HEK293 (cell line): Measurements from ENCODE around the gene SLC25A40.
A peak's percentile ranks its signal among the peaks of the same experiment; 100 is the strongest.
"Not testable (repeated sequence)": the region's sequence is repeated elsewhere in the genome, so short reads cannot be mapped to it uniquely, and the experiment has no call there.

Experiments
- CTCF ChIA-PET: fragments of 350-600 bp; formaldehyde crosslinking; extraction: SDS; loops from one replicate; lab custom pipeline; 2021; ENCODE audit warnings: antibody characterized with exemption; lab: Yijun Ruan, JAX
- POLR2A ChIA-PET: fragments of 300-600 bp; formaldehyde crosslinking; extraction: SDS; loops from one replicate; lab custom pipeline; 2020; ENCODE audit warnings: antibody characterized with exemption, inconsistent platforms; lab: Yijun Ruan, JAX
- H3K27ac ChIP-seq: fragments of 200-500 bp; sonication (Bioruptor generic); 2 replicates; pipeline ENCODE4 v1.5.1; 2014; ENCODE audit warnings: low read depth, low read length, control low read depth, inconsistent platforms; ENCODE audit errors: extremely low read depth
- H3K36me3 ChIP-seq, 2 experiments: fragments of 200-500 bp in 1 of 2; sonication (Bioruptor generic) in 1 of 2; 1 replicate in 1 of 2; 2 replicates in 1 of 2; pipeline ENCODE4 v1.5.1; 2014 to 2017; ENCODE audit warnings: inconsistent platforms in 2 of 2, low read length in 2 of 2; ENCODE audit not compliant: control insufficient read depth in 2 of 2, insufficient read depth in 1 of 2
- H3K4me1 ChIP-seq: fragments of 200-500 bp; sonication (Bioruptor generic); 2 replicates; pipeline ENCODE4 v1.5.1; 2014; ENCODE audit warnings: mild to moderate bottlenecking, low read length, inconsistent platforms; ENCODE audit not compliant: control insufficient read depth, insufficient read depth
- H3K4me3 ChIP-seq: 2 replicates; pipeline ENCODE4 v1.5.1; 2011; ENCODE audit warnings: low read depth, mild to moderate bottlenecking, control low read depth, low read length, moderate library complexity
- H3K9me3 ChIP-seq: fragments of 200-500 bp; sonication (Bioruptor generic); 2 replicates; pipeline ENCODE4 v1.5.1; 2014; ENCODE audit warnings: low read depth, low read length, inconsistent platforms; ENCODE audit not compliant: control insufficient read depth, insufficient read depth
- GLI4 ChIP-seq: fragments of 450-650 bp; formaldehyde crosslinking; IDR thresholded peaks from 2 replicates; pipeline ENCODE4 v1.5.1; 2016; ENCODE audit warnings: missing biosample characterization, missing genetic modification characterization
- KLF10 ChIP-seq: fragments of 450-650 bp; IDR thresholded peaks from 2 replicates; pipeline ENCODE4 v1.5.1; 2018; ENCODE audit warnings: missing biosample characterization, mild to moderate bottlenecking, missing genetic modification characterization
- MEIS1 ChIP-seq: sonication (generic); formaldehyde crosslinking; IDR thresholded peaks from 2 replicates; pipeline ENCODE4 v1.8.1; 2022; ENCODE audit warnings: missing genetic modification reagents, mild to moderate bottlenecking, borderline replicate concordance
- OVOL3 ChIP-seq: fragments of 450-650 bp; formaldehyde crosslinking; IDR thresholded peaks from 2 replicates; pipeline ENCODE4 v1.5.1; 2016; ENCODE audit warnings: missing biosample characterization, missing genetic modification characterization
- RBAK ChIP-seq: fragments of 450-650 bp; formaldehyde crosslinking; IDR thresholded peaks from 2 replicates; pipeline ENCODE4 v1.5.1; 2016; ENCODE audit warnings: missing biosample characterization, missing genetic modification characterization
- SETDB1 ChIP-seq: IDR thresholded peaks from one replicate; pipeline ENCODE4 v1.6.1; 2017; ENCODE audit warnings: mild to moderate bottlenecking, low read length, moderate library complexity, mixed read lengths; ENCODE audit not compliant: insufficient read length
- ZBTB8A ChIP-seq: fragments of 450-650 bp; formaldehyde crosslinking; IDR thresholded peaks from 2 replicates; pipeline ENCODE4 v1.5.1; 2016; ENCODE audit warnings: missing biosample characterization, missing genetic modification characterization
- ZFP69B ChIP-seq: fragments of 450-650 bp; formaldehyde crosslinking; IDR thresholded peaks from 2 replicates; pipeline ENCODE4 v1.5.1; 2016; ENCODE audit warnings: missing biosample characterization, missing genetic modification characterization
- ZNF239 ChIP-seq: fragments of 450-650 bp; formaldehyde crosslinking; IDR thresholded peaks from 2 replicates; pipeline ENCODE4 v1.5.1; 2016; ENCODE audit warnings: missing biosample characterization, missing genetic modification characterization
- ZNF354C ChIP-seq: fragments of 450-650 bp; formaldehyde crosslinking; IDR thresholded peaks from 2 replicates; pipeline ENCODE4 v1.5.1; 2016; ENCODE audit warnings: missing biosample characterization, missing genetic modification characterization, low read depth, borderline replicate concordance
- ZNF530 ChIP-seq: fragments of 450-650 bp; formaldehyde crosslinking; IDR thresholded peaks from 2 replicates; pipeline ENCODE4 v1.5.1; 2016; ENCODE audit warnings: low read depth, missing biosample characterization, missing genetic modification characterization
- ZNF843 ChIP-seq: fragments of 450-650 bp; formaldehyde crosslinking; IDR thresholded peaks from 2 replicates; pipeline ENCODE4 v1.5.1; 2016; ENCODE audit warnings: missing biosample characterization, missing genetic modification characterization
- TF ChIP-seq, protein P1 (sequence below): fragments of 450-650 bp; formaldehyde crosslinking; IDR thresholded peaks from 2 replicates; pipeline ENCODE4 v1.5.1; 2016; ENCODE audit warnings: missing biosample characterization, missing genetic modification characterization
- TF ChIP-seq, protein P2 (sequence below): fragments of 450-650 bp; formaldehyde crosslinking; IDR thresholded peaks from 2 replicates; pipeline ENCODE4 v1.5.1; 2016; ENCODE audit warnings: missing biosample characterization, missing genetic modification characterization, low read depth
- TF ChIP-seq, protein P3 (sequence below): fragments of 450-650 bp; formaldehyde crosslinking; IDR thresholded peaks from 2 replicates; pipeline ENCODE4 v1.5.1; 2016; ENCODE audit warnings: missing biosample characterization, missing genetic modification characterization
- TF ChIP-seq, protein P4 (sequence below): fragments of 450-650 bp; formaldehyde crosslinking; IDR thresholded peaks from 2 replicates; pipeline ENCODE4 v1.5.1; 2016; ENCODE audit warnings: missing biosample characterization, missing genetic modification characterization, borderline replicate concordance

SLC25A40 gene

GRCh38 chr7:87870471-87870870, 5.7 kb downstream of the SLC25A40 start:
- POLR2A ChIA-PET = no interaction called here
- no peak for TF ChIP-seq RBAK
- TF ChIP-seq, protein P1, sequence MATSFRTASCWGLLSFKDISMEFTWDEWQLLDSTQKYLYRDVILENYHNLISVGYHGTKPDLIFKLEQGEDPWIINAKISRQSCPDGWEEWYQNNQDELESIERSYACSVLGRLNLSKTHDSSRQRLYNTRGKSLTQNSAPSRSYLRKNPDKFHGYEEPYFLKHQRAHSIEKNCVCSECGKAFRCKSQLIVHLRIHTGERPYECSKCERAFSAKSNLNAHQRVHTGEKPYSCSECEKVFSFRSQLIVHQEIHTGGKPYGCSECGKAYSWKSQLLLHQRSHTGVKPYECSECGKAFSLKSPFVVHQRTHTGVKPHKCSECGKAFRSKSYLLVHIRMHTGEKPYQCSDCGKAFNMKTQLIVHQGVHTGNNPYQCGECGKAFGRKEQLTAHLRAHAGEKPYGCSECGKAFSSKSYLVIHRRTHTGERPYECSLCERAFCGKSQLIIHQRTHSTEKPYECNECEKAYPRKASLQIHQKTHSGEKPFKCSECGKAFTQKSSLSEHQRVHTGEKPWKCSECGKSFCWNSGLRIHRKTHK (tag by site-specific recombination) = no peak
- TF ChIP-seq MEIS1 = no peak
- TF ChIP-seq GLI4 (tag by site-specific recombination) = no peak
- TF ChIP-seq ZNF239 = no peak
- no peak for TF ChIP-seq ZNF530
- TF ChIP-seq, protein P2, sequence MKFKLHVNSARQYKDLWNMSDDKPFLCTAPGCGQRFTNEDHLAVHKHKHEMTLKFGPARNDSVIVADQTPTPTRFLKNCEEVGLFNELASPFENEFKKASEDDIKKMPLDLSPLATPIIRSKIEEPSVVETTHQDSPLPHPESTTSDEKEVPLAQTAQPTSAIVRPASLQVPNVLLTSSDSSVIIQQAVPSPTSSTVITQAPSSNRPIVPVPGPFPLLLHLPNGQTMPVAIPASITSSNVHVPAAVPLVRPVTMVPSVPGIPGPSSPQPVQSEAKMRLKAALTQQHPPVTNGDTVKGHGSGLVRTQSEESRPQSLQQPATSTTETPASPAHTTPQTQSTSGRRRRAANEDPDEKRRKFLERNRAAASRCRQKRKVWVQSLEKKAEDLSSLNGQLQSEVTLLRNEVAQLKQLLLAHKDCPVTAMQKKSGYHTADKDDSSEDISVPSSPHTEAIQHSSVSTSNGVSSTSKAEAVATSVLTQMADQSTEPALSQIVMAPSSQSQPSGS (tag by site-specific recombination) = no peak
- no peak for TF ChIP-seq ZFP69B (tag by site-specific recombination)
- TF ChIP-seq ZBTB8A (tag by site-specific recombination) = no peak
- TF ChIP-seq, protein P3, sequence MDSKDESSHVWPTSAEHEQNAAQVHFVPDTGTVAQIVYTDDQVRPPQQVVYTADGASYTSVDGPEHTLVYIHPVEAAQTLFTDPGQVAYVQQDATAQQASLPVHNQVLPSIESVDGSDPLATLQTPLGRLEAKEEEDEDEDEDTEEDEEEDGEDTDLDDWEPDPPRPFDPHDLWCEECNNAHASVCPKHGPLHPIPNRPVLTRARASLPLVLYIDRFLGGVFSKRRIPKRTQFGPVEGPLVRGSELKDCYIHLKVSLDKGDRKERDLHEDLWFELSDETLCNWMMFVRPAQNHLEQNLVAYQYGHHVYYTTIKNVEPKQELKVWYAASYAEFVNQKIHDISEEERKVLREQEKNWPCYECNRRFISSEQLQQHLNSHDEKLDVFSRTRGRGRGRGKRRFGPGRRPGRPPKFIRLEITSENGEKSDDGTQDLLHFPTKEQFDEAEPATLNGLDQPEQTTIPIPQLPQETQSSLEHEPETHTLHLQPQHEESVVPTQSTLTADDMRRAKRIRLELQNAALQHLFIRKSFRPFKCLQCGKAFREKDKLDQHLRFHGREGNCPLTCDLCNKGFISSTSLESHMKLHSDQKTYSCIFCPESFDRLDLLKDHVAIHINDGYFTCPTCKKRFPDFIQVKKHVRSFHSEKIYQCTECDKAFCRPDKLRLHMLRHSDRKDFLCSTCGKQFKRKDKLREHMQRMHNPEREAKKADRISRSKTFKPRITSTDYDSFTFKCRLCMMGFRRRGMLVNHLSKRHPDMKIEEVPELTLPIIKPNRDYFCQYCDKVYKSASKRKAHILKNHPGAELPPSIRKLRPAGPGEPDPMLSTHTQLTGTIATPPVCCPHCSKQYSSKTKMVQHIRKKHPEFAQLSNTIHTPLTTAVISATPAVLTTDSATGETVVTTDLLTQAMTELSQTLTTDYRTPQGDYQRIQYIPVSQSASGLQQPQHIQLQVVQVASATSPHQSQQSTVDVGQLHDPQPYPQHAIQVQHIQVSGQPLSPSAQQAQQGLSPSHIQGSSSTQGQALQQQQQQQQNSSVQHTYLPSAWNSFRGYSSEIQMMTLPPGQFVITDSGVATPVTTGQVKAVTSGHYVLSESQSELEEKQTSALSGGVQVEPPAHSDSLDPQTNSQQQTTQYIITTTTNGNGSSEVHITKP = no peak
- TF ChIP-seq ZNF843 (tag by site-specific recombination) = no peak
- TF ChIP-seq ZNF354C (tag by site-specific recombination) = no peak
- TF ChIP-seq KLF10 = no peak
- no peak for TF ChIP-seq OVOL3
- no peaks in the 10 kb centered on the region for H3K9me3 ChIP-seq

DNA sequence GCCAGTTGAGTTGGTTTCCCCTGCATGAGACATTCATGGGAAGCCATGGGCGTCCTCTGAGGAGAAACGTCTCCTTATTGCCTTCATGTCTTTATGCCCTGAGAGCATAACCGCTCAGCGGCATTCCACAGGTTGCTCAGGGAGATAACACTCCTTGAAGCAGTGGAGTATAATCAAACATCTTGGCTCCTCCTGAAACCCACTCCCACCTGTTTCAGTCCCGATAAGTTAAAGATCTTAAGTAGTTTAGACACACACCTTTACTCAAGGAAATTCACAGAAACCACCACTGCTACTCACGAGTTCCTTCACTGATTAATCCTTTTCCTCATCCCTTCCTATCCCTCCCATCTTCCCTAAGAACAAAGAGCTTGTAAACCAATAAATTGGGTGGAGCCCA, 9.6 kb downstream of the SLC25A40 start:
- CTCF ChIA-PET, H3K9me3 ChIP-seq, H3K4me1 ChIP-seq, POLR2A ChIA-PET, H3K4me3 ChIP-seq, H3K27ac ChIP-seq: not testable (repeated sequence)
- H3K36me3 ChIP-seq = peaks cover 0 to 12% of the 10 kb centered on the region in 2 experiments; a peak in 1 of 3 replicates

More at GRCh38 chr7:87870471-87870870, 5.7 kb downstream of the SLC25A40 start:
- Histone ChIP-seq H3K36me3 (peaks cover 0 to 12% of the 10 kb centered on the region in 2 experiments; a peak in 1 of 3 replicates), H3K4me3 (no peak overlapping the region), H3K27ac (no peak overlapping the region), H3K4me1 (peaks cover 2% of the 10 kb centered on the region; the same call in 1 of the 2 replicates)
- CTCF ChIA-PET = no interaction called here

DNA sequence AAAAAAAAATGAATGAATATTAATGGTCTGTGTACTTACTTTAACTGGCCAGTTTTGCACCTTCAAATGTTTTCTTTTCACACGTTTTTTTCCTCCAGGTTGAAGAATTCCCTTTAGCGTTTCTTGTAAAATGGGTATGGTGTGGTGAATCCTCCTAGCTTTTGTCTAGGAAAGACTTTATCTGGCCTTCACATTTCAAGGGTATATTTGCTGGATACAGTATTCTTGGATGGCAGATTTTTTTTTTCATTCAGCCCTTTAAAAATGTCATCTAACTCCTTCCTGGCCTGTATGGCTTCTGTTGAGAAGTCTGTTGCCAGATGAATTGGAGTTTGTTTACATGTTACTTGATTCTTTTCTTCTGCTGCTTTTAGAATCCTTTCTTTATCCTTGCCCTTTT, 10.1 kb downstream of the SLC25A40 start:
- POLR2A ChIA-PET = no interaction called here
- Histone ChIP-seq H3K4me3 (no peak overlapping the region), H3K36me3 (peaks cover 0 to 9% of the 10 kb centered on the region in 2 experiments; a peak in 1 of 3 replicates), H3K9me3 (no peaks in the 10 kb centered on the region), H3K27ac (no peak overlapping the region), H3K4me1 (no peaks in the 10 kb centered on the region)
- TF ChIP-seq, protein P4, sequence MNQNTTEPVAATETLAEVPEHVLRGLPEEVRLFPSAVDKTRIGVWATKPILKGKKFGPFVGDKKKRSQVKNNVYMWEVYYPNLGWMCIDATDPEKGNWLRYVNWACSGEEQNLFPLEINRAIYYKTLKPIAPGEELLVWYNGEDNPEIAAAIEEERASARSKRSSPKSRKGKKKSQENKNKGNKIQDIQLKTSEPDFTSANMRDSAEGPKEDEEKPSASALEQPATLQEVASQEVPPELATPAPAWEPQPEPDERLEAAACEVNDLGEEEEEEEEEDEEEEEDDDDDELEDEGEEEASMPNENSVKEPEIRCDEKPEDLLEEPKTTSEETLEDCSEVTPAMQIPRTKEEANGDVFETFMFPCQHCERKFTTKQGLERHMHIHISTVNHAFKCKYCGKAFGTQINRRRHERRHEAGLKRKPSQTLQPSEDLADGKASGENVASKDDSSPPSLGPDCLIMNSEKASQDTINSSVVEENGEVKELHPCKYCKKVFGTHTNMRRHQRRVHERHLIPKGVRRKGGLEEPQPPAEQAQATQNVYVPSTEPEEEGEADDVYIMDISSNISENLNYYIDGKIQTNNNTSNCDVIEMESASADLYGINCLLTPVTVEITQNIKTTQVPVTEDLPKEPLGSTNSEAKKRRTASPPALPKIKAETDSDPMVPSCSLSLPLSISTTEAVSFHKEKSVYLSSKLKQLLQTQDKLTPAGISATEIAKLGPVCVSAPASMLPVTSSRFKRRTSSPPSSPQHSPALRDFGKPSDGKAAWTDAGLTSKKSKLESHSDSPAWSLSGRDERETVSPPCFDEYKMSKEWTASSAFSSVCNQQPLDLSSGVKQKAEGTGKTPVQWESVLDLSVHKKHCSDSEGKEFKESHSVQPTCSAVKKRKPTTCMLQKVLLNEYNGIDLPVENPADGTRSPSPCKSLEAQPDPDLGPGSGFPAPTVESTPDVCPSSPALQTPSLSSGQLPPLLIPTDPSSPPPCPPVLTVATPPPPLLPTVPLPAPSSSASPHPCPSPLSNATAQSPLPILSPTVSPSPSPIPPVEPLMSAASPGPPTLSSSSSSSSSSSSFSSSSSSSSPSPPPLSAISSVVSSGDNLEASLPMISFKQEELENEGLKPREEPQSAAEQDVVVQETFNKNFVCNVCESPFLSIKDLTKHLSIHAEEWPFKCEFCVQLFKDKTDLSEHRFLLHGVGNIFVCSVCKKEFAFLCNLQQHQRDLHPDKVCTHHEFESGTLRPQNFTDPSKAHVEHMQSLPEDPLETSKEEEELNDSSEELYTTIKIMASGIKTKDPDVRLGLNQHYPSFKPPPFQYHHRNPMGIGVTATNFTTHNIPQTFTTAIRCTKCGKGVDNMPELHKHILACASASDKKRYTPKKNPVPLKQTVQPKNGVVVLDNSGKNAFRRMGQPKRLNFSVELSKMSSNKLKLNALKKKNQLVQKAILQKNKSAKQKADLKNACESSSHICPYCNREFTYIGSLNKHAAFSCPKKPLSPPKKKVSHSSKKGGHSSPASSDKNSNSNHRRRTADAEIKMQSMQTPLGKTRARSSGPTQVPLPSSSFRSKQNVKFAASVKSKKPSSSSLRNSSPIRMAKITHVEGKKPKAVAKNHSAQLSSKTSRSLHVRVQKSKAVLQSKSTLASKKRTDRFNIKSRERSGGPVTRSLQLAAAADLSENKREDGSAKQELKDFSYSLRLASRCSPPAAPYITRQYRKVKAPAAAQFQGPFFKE = no peak
- TF ChIP-seq SETDB1 = peak; percentile 72
- CTCF ChIA-PET = no interaction called here
